ENCODE data around the gene ETFA. TPM values are rescaled to one million over a fixed set of nuclear protein-coding genes. Genes with fewer than 3 reads are reported as not detected.

ETFA gene
- total RNA-seq, 1 experiment from 2014 or later: 84.4 TPM

GRCh38 chr15:76337696-76338485 is 26.6 kb upstream of the ETFA start (continued):
- TF ChIP-seq ATF2 (CRISPR knock-in tag; IDR thresholded peaks at IDR 0.05; ENCODE audit: borderline replicate concordance, low read depth) (peak; percentile 57; the same call in 1 of the 2 replicates), IRF1 (CRISPR knock-in tag; IDR thresholded peaks at IDR 0.05) (no peak), FOXJ3 (CRISPR knock-in tag; IDR thresholded peaks at IDR 0.05; ENCODE audit: borderline replicate concordance) (no peak), ELF4 (CRISPR knock-in tag; IDR thresholded peaks at IDR 0.05; ENCODE audit: low read depth) (no peak), SMAD3 (CRISPR knock-in tag; IDR thresholded peaks at IDR 0.05; ENCODE audit: borderline replicate concordance) (no peak), KAT7 (CRISPR knock-in tag; IDR thresholded peaks at IDR 0.05; ENCODE audit: borderline replicate concordance) (0 out of 2 replicates have a peak, but pooled peaks have one; percentile 35), SP1 (CRISPR knock-in tag; conservative IDR thresholded peaks at IDR 0.05) (no peak), MAX (CRISPR knock-in tag; IDR thresholded peaks at IDR 0.05) (peak; percentile 95), HMGA2 (CRISPR knock-in tag; IDR thresholded peaks at IDR 0.05) (no peak), TP53 (CRISPR knock-in tag; IDR thresholded peaks at IDR 0.05) (0 out of 2 replicates have a peak, but pooled peaks have one; percentile 78), GTF2I (CRISPR knock-in tag; conservative IDR thresholded peaks at IDR 0.05) (no peak), CREB1 (CRISPR knock-in tag; IDR thresholded peaks at IDR 0.05) (peak; percentile 52; the same call in 1 of the 2 replicates), CBFB (CRISPR knock-in tag; IDR thresholded peaks at IDR 0.05; ENCODE audit: low read depth) (no peak), E2F5 (CRISPR knock-in tag; IDR thresholded peaks at IDR 0.05) (peak; percentile 82), ZMAT4 (CRISPR knock-in tag; IDR thresholded peaks at IDR 0.05) (no peak), ZNF532 (CRISPR knock-in tag; IDR thresholded peaks at IDR 0.05; ENCODE audit: borderline replicate concordance) (no peak), CDX4 (CRISPR knock-in tag; IDR thresholded peaks at IDR 0.05; ENCODE audit: borderline replicate concordance) (no peak), CTCF (IDR thresholded peaks at IDR 0.05) (no peak), ZNF416 (CRISPR knock-in tag; IDR thresholded peaks at IDR 0.05) (no peak), ZNF317 (CRISPR knock-in tag; IDR thresholded peaks at IDR 0.05; ENCODE audit: borderline replicate concordance, low read depth) (peak; percentile 65; the same call in 1 of the 2 replicates), NFYB (CRISPR knock-in tag; conservative IDR thresholded peaks at IDR 0.05; ENCODE audit: low read depth) (peak; percentile 42; the same call in 1 of the 2 replicates), ZBTB43 (CRISPR knock-in tag; IDR thresholded peaks at IDR 0.05) (peak; percentile 73; the same call in 1 of the 2 replicates), ATF6 (CRISPR knock-in tag; IDR thresholded peaks at IDR 0.05) (no peak), RELA (CRISPR knock-in tag; IDR thresholded peaks at IDR 0.05; ENCODE audit: borderline replicate concordance) (no peak)
